NT2/D1 (cell line): ENCODE measurements around the gene MAST4.

Experiments
- SUZ12 ChIP-seq: IDR thresholded peaks from 2 replicates; pipeline ENCODE4 v1.6.1; 2011; ENCODE audit not compliant: insufficient read length, insufficient read depth; ENCODE audit errors: extremely low read depth
- ZNF274 ChIP-seq: IDR thresholded peaks from 2 replicates; pipeline ENCODE4 v1.6.1; 2011; ENCODE audit warnings: mild to moderate bottlenecking, low read depth, low read length

DNA sequence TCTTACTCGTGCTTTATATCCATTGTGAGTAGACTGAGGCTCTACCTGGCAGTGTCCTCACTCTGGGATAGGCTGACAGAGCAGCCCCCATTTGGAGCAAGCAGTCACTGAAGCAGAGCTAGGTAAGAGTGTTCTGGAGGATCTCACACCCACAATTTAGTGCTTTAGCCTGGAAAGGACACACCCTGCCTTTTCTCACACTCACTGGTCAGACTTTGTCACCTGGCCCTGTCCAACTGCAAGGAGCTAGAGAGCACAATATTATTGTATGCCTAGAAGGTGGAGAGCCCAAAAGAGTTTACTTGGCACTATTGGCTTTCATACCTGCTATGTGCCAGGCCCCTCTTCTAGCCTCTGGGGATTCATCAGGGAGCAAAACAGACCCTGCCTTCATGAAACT is 141.9 kb downstream of the MAST4 start:
- TF ChIP-seq ZNF274 (no peak), SUZ12 (no peak)
